ENCODE measurements around the gene ACTL7A. TPM values are rescaled to one million over a fixed set of nuclear protein-coding genes. Genes with fewer than 3 reads are reported as not detected.

ACTL7A gene
- polyA plus RNA-seq, 1 donor from 2014 or later: not detected

GRCh38 chr9:108882052-108882888 lies 20.2 kb downstream of the ACTL7A start:
- Histone ChIP-seq H2AFZ (ENCODE audit: low read depth, low read length) (no peak overlapping the region), H3K36me3 (ENCODE audit: insufficient read depth, low read length) (peaks cover 37% of the 10 kb centered on the region), H4K20me1 (ENCODE audit: insufficient read depth) (no peaks in the 10 kb centered on the region), H3K27ac (ENCODE audit: low read length) (no peak overlapping the region), H3K27me3 (ENCODE audit: insufficient read depth, low read depth, low read length) (no peaks in the 10 kb centered on the region), H3K79me2 (replicated peaks; ENCODE audit: insufficient read depth, low read length) (no peaks in the 10 kb centered on the region), H3K9me3 (ENCODE audit: low read length) (no peaks in the 10 kb centered on the region), H3K4me3 (ENCODE audit: low read length) (no peak overlapping the region), H3K9me2 (ENCODE audit: insufficient read depth, low read length) (no peaks in the 10 kb centered on the region), H3K9ac (ENCODE audit: low read length) (no peak overlapping the region), H3K4me2 (ENCODE audit: low read length) (no peak overlapping the region), H3F3A (ENCODE audit: insufficient read depth, low read length, poor library complexity, severe bottlenecking) (no peaks in the 10 kb centered on the region)
- TF ChIP-seq MXI1 (conservative IDR thresholded peaks at IDR 0.05; ENCODE audit: poor library complexity, severe bottlenecking) (no peak), RAD21 (conservative IDR thresholded peaks at IDR 0.05) (no peak), EZH2 (IDR thresholded peaks at IDR 0.05; ENCODE audit: borderline replicate concordance, insufficient read depth, low read length, poor library complexity, severe bottlenecking) (no peak), TAF1 (IDR thresholded peaks at IDR 0.05; ENCODE audit: low read depth) (no peak), POLR2AphosphoS5 (IDR thresholded peaks at IDR 0.05) (no peak), SMC3 (conservative IDR thresholded peaks at IDR 0.05; ENCODE audit: poor library complexity) (no peak), CTCF (IDR thresholded peaks at IDR 0.05; ENCODE audit: poor library complexity, severe bottlenecking) (no peak), EP300 (conservative IDR thresholded peaks at IDR 0.05; ENCODE audit: poor library complexity, severe bottlenecking) (no peak)
- TF ChIP-seq, protein P1, sequence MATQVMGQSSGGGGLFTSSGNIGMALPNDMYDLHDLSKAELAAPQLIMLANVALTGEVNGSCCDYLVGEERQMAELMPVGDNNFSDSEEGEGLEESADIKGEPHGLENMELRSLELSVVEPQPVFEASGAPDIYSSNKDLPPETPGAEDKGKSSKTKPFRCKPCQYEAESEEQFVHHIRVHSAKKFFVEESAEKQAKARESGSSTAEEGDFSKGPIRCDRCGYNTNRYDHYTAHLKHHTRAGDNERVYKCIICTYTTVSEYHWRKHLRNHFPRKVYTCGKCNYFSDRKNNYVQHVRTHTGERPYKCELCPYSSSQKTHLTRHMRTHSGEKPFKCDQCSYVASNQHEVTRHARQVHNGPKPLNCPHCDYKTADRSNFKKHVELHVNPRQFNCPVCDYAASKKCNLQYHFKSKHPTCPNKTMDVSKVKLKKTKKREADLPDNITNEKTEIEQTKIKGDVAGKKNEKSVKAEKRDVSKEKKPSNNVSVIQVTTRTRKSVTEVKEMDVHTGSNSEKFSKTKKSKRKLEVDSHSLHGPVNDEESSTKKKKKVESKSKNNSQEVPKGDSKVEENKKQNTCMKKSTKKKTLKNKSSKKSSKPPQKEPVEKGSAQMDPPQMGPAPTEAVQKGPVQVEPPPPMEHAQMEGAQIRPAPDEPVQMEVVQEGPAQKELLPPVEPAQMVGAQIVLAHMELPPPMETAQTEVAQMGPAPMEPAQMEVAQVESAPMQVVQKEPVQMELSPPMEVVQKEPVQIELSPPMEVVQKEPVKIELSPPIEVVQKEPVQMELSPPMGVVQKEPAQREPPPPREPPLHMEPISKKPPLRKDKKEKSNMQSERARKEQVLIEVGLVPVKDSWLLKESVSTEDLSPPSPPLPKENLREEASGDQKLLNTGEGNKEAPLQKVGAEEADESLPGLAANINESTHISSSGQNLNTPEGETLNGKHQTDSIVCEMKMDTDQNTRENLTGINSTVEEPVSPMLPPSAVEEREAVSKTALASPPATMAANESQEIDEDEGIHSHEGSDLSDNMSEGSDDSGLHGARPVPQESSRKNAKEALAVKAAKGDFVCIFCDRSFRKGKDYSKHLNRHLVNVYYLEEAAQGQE (IDR thresholded peaks at IDR 0.05; ENCODE audit: borderline replicate concordance): no peak

- H3K79me2 ChIP-seq (replicated peaks; ENCODE audit: insufficient read depth, low read length): no peaks in the 10 kb centered on the region
- H4K20me1 ChIP-seq (ENCODE audit: insufficient read depth): no peaks in the 10 kb centered on the region
- H2AFZ ChIP-seq (ENCODE audit: low read depth, low read length): no peak overlapping the region
- no peaks in the 10 kb centered on the region for H3K9me3 ChIP-seq (ENCODE audit: low read length)
- H3F3A ChIP-seq (ENCODE audit: insufficient read depth, low read length, poor library complexity, severe bottlenecking): no peaks in the 10 kb centered on the region
- no peaks in the 10 kb centered on the region for H3K27me3 ChIP-seq (ENCODE audit: insufficient read depth, low read depth, low read length)
- no peak overlapping the region for H3K27ac ChIP-seq (ENCODE audit: low read length)
- TF ChIP-seq POLR2AphosphoS5 (IDR thresholded peaks at IDR 0.05) (no peak), TAF1 (IDR thresholded peaks at IDR 0.05; ENCODE audit: low read depth) (no peak), EZH2 (IDR thresholded peaks at IDR 0.05; ENCODE audit: borderline replicate concordance, insufficient read depth, low read length, poor library complexity, severe bottlenecking) (no peak), MXI1 (conservative IDR thresholded peaks at IDR 0.05; ENCODE audit: poor library complexity, severe bottlenecking) (no peak), EP300 (conservative IDR thresholded peaks at IDR 0.05; ENCODE audit: poor library complexity, severe bottlenecking) (no peak), SMC3 (conservative IDR thresholded peaks at IDR 0.05; ENCODE audit: poor library complexity) (no peak), RAD21 (conservative IDR thresholded peaks at IDR 0.05) (no peak)
- TF ChIP-seq, protein P1 (IDR thresholded peaks at IDR 0.05; ENCODE audit: borderline replicate concordance): no peak
- H3K4me2 ChIP-seq (ENCODE audit: low read length): no peak overlapping the region
- H3K9ac ChIP-seq (ENCODE audit: low read length): no peak overlapping the region
- H3K36me3 ChIP-seq (ENCODE audit: insufficient read depth, low read length): peaks cover 32% of the 10 kb centered on the region
- H3K4me3 ChIP-seq (ENCODE audit: low read length): no peak overlapping the region
- H3K9me2 ChIP-seq (ENCODE audit: insufficient read depth, low read length): no peaks in the 10 kb centered on the region
Measured at GRCh38 chr9:108883085-108883484, 21.0 kb downstream of the ACTL7A start.

All from neural cell (in vitro differentiated cells).